Head of caudate nucleus (tissue), 42 donors: ENCODE data around the gene UBE3B.
"Not testable (repeated sequence)": the region's sequence is repeated elsewhere in the genome, so short reads cannot be mapped to it uniquely, and the experiment has no call there.

Source experiments
- DNase-seq, 42 donors: peaks; one replicate each; pipeline versions ENCODE4 v3.0.0 to v3.0.0-alpha.2; 2020 to 2021; ENCODE audit warnings: mixed read lengths in 7 of 42
- intact Hi-C: fragments of 100-400 bp; cut with DNase I; formaldehyde crosslinking; loops from one replicate; pipeline ENCODE4 v1.15.0; 2022

The UBE3B gene

GRCh38 chr12:109477185-109477962 lies at the start of gene UBE3B, which contains the start of gene KCTD10:
Gene UBE3B, plus strand, starts transcription at chr12:109477634. Its CDS starts 5,918 bp downstream, at chr12:109483552.
Gene KCTD10, minus strand, starts transcription at chr12:109477300. Its CDS starts 38 bp downstream, at chr12:109477262.
- DNase-seq = peak; percentile 54 to 94 (median 86)
- intact Hi-C loops = no loop called here

- DNase-seq = peak; percentile 60 to 92 (median 84)
- intact Hi-C loops = no loop called here
Observed at GRCh38 chr12:109428037-109428629, 49.3 kb upstream of the UBE3B start.

- intact Hi-C loops, DNase-seq: not testable (repeated sequence)
Observed at GRCh38 chr12:109428804-109429203, 48.6 kb upstream of the UBE3B start.

GRCh38 chr12:109430244-109430643 lies 47.2 kb upstream of the UBE3B start:
- intact Hi-C loops = no loop called here
- no peak for DNase-seq

GRCh38 chr12:109432431-109432830 lies 45.0 kb upstream of the UBE3B start:
- intact Hi-C loops = no loop called here

GRCh38 chr12:109432842-109433304 lies 44.6 kb upstream of the UBE3B start:
- peak; percentile 12 to 86 (median 66) for DNase-seq
- intact Hi-C loops = no loop called here

More at GRCh38 chr12:109432431-109432830, 45.0 kb upstream of the UBE3B start:
- no peak for DNase-seq

GRCh38 chr12:109433618-109434017 lies 43.8 kb upstream of the UBE3B start:
- DNase-seq = no peak
- intact Hi-C loops = no loop called here

- DNase-seq = no peak
- intact Hi-C loops = no loop called here
Observed at GRCh38 chr12:109434582-109434981, 42.9 kb upstream of the UBE3B start.

GRCh38 chr12:109435428-109436187 lies 41.8 kb upstream of the UBE3B start:
- intact Hi-C loops = no loop called here
- no peak for DNase-seq

GRCh38 chr12:109436188-109436560 lies 41.3 kb upstream of the UBE3B start:
- intact Hi-C loops = no loop called here

GRCh38 chr12:109439181-109439580 lies 38.3 kb upstream of the UBE3B start:
- DNase-seq = no peak
- intact Hi-C loops = no loop called here

More at GRCh38 chr12:109436188-109436560, 41.3 kb upstream of the UBE3B start:
- no peak for DNase-seq

- DNase-seq, intact Hi-C loops: not testable (repeated sequence)
Observed at GRCh38 chr12:109439951-109440350, 37.5 kb upstream of the UBE3B start.

GRCh38 chr12:109440851-109441490 lies 36.5 kb upstream of the UBE3B start:
- intact Hi-C loops = no loop called here
- no peak for DNase-seq

- DNase-seq = no peak
- intact Hi-C loops = no loop called here
Observed at GRCh38 chr12:109443794-109444193, 33.6 kb upstream of the UBE3B start.

- intact Hi-C loops = no loop called here
- DNase-seq = no peak
Observed at GRCh38 chr12:109444259-109444658, 33.2 kb upstream of the UBE3B start.

GRCh38 chr12:109445191-109445609 lies 32.2 kb upstream of the UBE3B start:
- no peak for DNase-seq
- intact Hi-C loops = no loop called here

- no peak for DNase-seq
Observed at GRCh38 chr12:109446869-109447268, 30.6 kb upstream of the UBE3B start.

GRCh38 chr12:109447482-109447881 lies 30.0 kb upstream of the UBE3B start:
- DNase-seq = no peak
- intact Hi-C loops = no loop called here

More at GRCh38 chr12:109446869-109447268, 30.6 kb upstream of the UBE3B start:
- intact Hi-C loops = no loop called here

GRCh38 chr12:109448272-109448671 lies 29.2 kb upstream of the UBE3B start:
- intact Hi-C loops = no loop called here
- DNase-seq = no peak
